H1 (cell line): ENCODE results near the gene CNKSR2. TPM values are rescaled to one million over a fixed set of nuclear protein-coding genes. Genes with fewer than 3 reads are reported as not detected.

Source experiments
- ASH2L ChIP-seq: fragments of 200-600, 300-600 bp; sonication (generic); IDR thresholded peaks from one replicate; pipeline ENCODE4 v1.7.1; 2017; ENCODE audit warnings: low read length
- HDAC6 ChIP-seq: IDR thresholded peaks from one replicate; pipeline ENCODE4 v1.7.1; 2012; ENCODE audit warnings: low read depth, mild to moderate bottlenecking, inconsistent platforms, low read length, moderate library complexity
- RAD21 ChIP-seq, 2 experiments: IDR thresholded peaks in 1 of 2; conservative IDR thresholded peaks in 1 of 2; 2 replicates each; pipeline ENCODE4 v1.6.1; 2011; ENCODE audit warnings: low read depth in 2 of 2, low read length in 2 of 2, improper control_type of control experiment in 1 of 2, inconsistent platforms in 1 of 2, mild to moderate bottlenecking in 1 of 2, moderate library complexity in 1 of 2
- SIN3A ChIP-seq, 2 experiments: IDR thresholded peaks in 1 of 2; conservative IDR thresholded peaks in 1 of 2; 2 replicates each; pipeline ENCODE4 v1.6.1; 2011 to 2012; ENCODE audit warnings: low read length in 2 of 2, improper control_type of control experiment in 1 of 2, low read depth in 1 of 2, mild to moderate bottlenecking in 1 of 2
- SIX5 ChIP-seq: IDR thresholded peaks from 2 replicates; pipeline ENCODE4 v1.6.1; 2011; ENCODE audit warnings: mild to moderate bottlenecking, low read depth, low read length
- polyA plus RNA-seq, 7 experiments: library from polyadenylated mRNA; depleted of rRNA in 3 of 7; stranded (reverse) in 5 of 7; unstranded in 2 of 7; fragments of >200 nt in 5 of 7; fragments of 200-250 nt in 2 of 7; gene quantifications; 1 replicate in 5 of 7; 2 replicates in 1 of 7; 4 replicates in 1 of 7; pipeline versions ENCODE4 v1.2.1 to v1.2.3, GENCODE V29; 2011 to 2013; ENCODE audit warnings: missing spikeins in 2 of 7, mixed read lengths in 2 of 7
- total RNA-seq: library from RNA; stranded (reverse); fragmentation: NEBNext Ultra II Directional; extraction: Animal tissue kit (Norgen Biotek cat#: 25700); gene quantifications from 2 replicates; pipeline ENCODE4 v1.2.1, GENCODE V29; 2021

Gene CNKSR2
- total and polyA plus RNA-seq, 2 of the 8 experiments (the other 6 are each of a cell fraction or from before 2014, with no cell fraction given) = 5.5 to 16.3 TPM

DNA sequence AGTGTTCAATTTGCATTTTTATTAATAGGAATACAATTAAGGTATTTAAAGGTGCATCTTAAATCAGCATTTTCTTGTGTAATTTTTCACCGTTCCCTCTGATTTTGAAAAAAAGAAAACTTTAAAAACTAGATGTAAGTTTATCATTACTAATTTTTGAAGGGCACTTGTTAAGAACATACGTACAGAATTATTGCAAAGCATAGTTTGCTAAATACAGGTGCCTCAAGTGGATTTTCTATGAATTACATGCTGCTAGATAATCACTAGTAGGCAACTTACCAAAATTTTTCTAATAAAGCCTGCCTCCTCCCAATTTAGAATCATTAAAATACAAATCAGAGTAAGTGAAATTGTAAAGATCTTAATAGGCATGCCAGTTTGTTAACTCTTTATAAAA lies 8.5 kb downstream of the CNKSR2 start (continued):
- TF ChIP-seq HDAC6 (no peak), ASH2L (no peak), SIX5 (no peak), SIN3A (conservative IDR thresholded peaks at IDR 0.05 in 1 of 2, IDR thresholded peaks at IDR 0.05 in 1 of 2; ENCODE audit: low read depth in 1 of 2, low read length in 2 of 2) (no peak), RAD21 (IDR thresholded peaks at IDR 0.05 in 1 of 2, conservative IDR thresholded peaks at IDR 0.05 in 1 of 2; ENCODE audit: low read depth in 2 of 2, low read length in 2 of 2) (no peak)
